ENCODE results near the gene KIF12.

Gene KIF12

GRCh38 chr9:114105236-114105635, 6.1 kb upstream of the KIF12 start:
- DNase-seq, result no peak

- no peak for DNase-seq
Measured at GRCh38 chr9:114102484-114102883, 3.4 kb upstream of the KIF12 start.

GRCh38 chr9:114100536-114100935, 1.4 kb upstream of the KIF12 start:
- DNase-seq, result no peak

- no peak for DNase-seq
Measured at GRCh38 chr9:114099669-114100270, 678 bp upstream of the KIF12 start.

- DNase-seq, result peak; percentile 18
Measured at GRCh38 chr9:114098021-114098935, 814 bp downstream of the KIF12 start.

GRCh38 chr9:114097613-114098020, 1.5 kb downstream of the KIF12 start:
- no peak for DNase-seq

- no peak for DNase-seq
Measured at GRCh38 chr9:114096866-114097612, 2.1 kb downstream of the KIF12 start.

- DNase-seq, result peak; percentile 9
Measured at GRCh38 chr9:114096041-114096511, 3.0 kb downstream of the KIF12 start.

- no peak for DNase-seq
Measured at GRCh38 chr9:114094971-114095370, 4.1 kb downstream of the KIF12 start.

GRCh38 chr9:114093761-114094505, 5.2 kb downstream of the KIF12 start:
- DNase-seq, result no peak

- DNase-seq, result no peak
Measured at GRCh38 chr9:114093031-114093471, 6.0 kb downstream of the KIF12 start.

GRCh38 chr9:114092336-114092735, 6.8 kb downstream of the KIF12 start:
- DNase-seq, result no peak

- no peak for DNase-seq
Measured at GRCh38 chr9:114091711-114092110, 7.4 kb downstream of the KIF12 start.

- no peak for DNase-seq
Measured at GRCh38 chr9:114090798-114091197, 8.3 kb downstream of the KIF12 start.

GRCh38 chr9:114089206-114089840, 9.8 kb downstream of the KIF12 start:
- DNase-seq, result no peak

- no peak for DNase-seq
Measured at GRCh38 chr9:114088571-114089170, 10.4 kb downstream of the KIF12 start.

- DNase-seq, result no peak
Measured at GRCh38 chr9:114087721-114088120, 11.4 kb downstream of the KIF12 start.

- no peak for DNase-seq
Measured at GRCh38 chr9:114086607-114087006, 12.5 kb downstream of the KIF12 start.

- DNase-seq, result no peak
Measured at GRCh38 chr9:114086009-114086408, 13.1 kb downstream of the KIF12 start.

GRCh38 chr9:114085387-114085789, 13.7 kb downstream of the KIF12 start:
- no peak for DNase-seq

- no peak for DNase-seq
Measured at GRCh38 chr9:114084282-114085073, 14.6 kb downstream of the KIF12 start.
